Measurements from ENCODE around the gene DENND5A.
"Not testable (repeated sequence)": the region's sequence is repeated elsewhere in the genome, so short reads cannot be mapped to it uniquely, and the experiment has no call there.

Gene DENND5A

GRCh38 chr11:9264316-9265210, 587 bp downstream of the DENND5A start:
- TF ChIP-seq CTCF (IDR thresholded peaks at IDR 0.05; ENCODE audit: low read depth, low read length, poor library complexity, severe bottlenecking): no peak
- 0 out of 2 replicates have a peak, but pooled peaks have one; percentile 35 for TF ChIP-seq EZH2phosphoT487 (IDR thresholded peaks at IDR 0.05; ENCODE audit: borderline replicate concordance, low read length)
- Histone ChIP-seq H3K9me3 (ENCODE audit: control insufficient read depth, insufficient read depth, low read length) (no peaks in the 10 kb centered on the region), H3K4me3 (ENCODE audit: low read length) (peak overlapping the region; percentile 77), H3K27me3 (ENCODE audit: control insufficient read depth, low read length) (peaks cover 36% of the 10 kb centered on the region), H3K4me2 (ENCODE audit: low read length) (peak overlapping the region; percentile 67), H3F3A (ENCODE audit: control insufficient read depth, insufficient read depth) (peaks cover 9% of the 10 kb centered on the region), H3K9me2 (replicated peaks; ENCODE audit: control insufficient read depth, low read length) (no peaks in the 10 kb centered on the region), H3K4me1 (ENCODE audit: control insufficient read depth, low read length) (peaks cover 42% of the 10 kb centered on the region), H3K79me2 (ENCODE audit: control insufficient read depth, low read length) (peaks cover 9% of the 10 kb centered on the region), H3K27ac (ENCODE audit: low read depth, low read length) (no peak overlapping the region), H3K36me3 (ENCODE audit: control insufficient read depth, low read length) (no peaks in the 10 kb centered on the region), H4K20me1 (ENCODE audit: control insufficient read depth, insufficient read depth, low read depth, low read length) (0 out of 2 replicates have a peak, but pooled peaks cover 4% of the 10 kb centered on the region)

- H3K4me1 ChIP-seq (ENCODE audit: control insufficient read depth, low read length): peaks cover 42% of the 10 kb centered on the region
- H3K79me2 ChIP-seq (ENCODE audit: control insufficient read depth, low read length): peaks cover 12% of the 10 kb centered on the region
These were observed 1.3 kb downstream of the DENND5A start for GRCh38 chr11:9263840-9264315.

GRCh38 chr11:9260838-9261146, 4.4 kb downstream of the DENND5A start:
- not testable (repeated sequence) for H3K9me3 ChIP-seq (ENCODE audit: control insufficient read depth, insufficient read depth, low read length); H3K27ac ChIP-seq (ENCODE audit: low read depth, low read length); H3K9me2 ChIP-seq (replicated peaks; ENCODE audit: control insufficient read depth, low read length); H3K36me3 ChIP-seq (ENCODE audit: control insufficient read depth, low read length); H4K20me1 ChIP-seq (ENCODE audit: control insufficient read depth, insufficient read depth, low read depth, low read length); H3F3A ChIP-seq (ENCODE audit: control insufficient read depth, insufficient read depth)
- H3K27me3 ChIP-seq (ENCODE audit: control insufficient read depth, low read length): peaks cover 17% of the 10 kb centered on the region
- H3K79me2 ChIP-seq (ENCODE audit: control insufficient read depth, low read length): peaks cover 12% of the 10 kb centered on the region
- H3K4me1 ChIP-seq (ENCODE audit: control insufficient read depth, low read length): peaks cover 42% of the 10 kb centered on the region
- peak overlapping the region; percentile 20; the same call in 1 of the 2 replicates for H3K4me3 ChIP-seq (ENCODE audit: low read length)
- peak overlapping the region; percentile 60 for H3K4me2 ChIP-seq (ENCODE audit: low read length)

More at GRCh38 chr11:9263840-9264315, 1.3 kb downstream of the DENND5A start:
- Histone ChIP-seq H3K4me3 (ENCODE audit: low read length) (peak overlapping the region; percentile 77), H3K9me2 (replicated peaks; ENCODE audit: control insufficient read depth, low read length) (no peaks in the 10 kb centered on the region), H3K27me3 (ENCODE audit: control insufficient read depth, low read length) (peaks cover 34% of the 10 kb centered on the region), H3K27ac (ENCODE audit: low read depth, low read length) (no peak overlapping the region), H3F3A (ENCODE audit: control insufficient read depth, insufficient read depth) (peaks cover 9% of the 10 kb centered on the region), H3K36me3 (ENCODE audit: control insufficient read depth, low read length) (no peaks in the 10 kb centered on the region), H3K9me3 (ENCODE audit: control insufficient read depth, insufficient read depth, low read length) (no peaks in the 10 kb centered on the region), H3K4me2 (ENCODE audit: low read length) (peak overlapping the region; percentile 55), H4K20me1 (ENCODE audit: control insufficient read depth, insufficient read depth, low read depth, low read length) (0 out of 2 replicates have a peak, but pooled peaks cover 4% of the 10 kb centered on the region)
- TF ChIP-seq EZH2phosphoT487 (IDR thresholded peaks at IDR 0.05; ENCODE audit: borderline replicate concordance, low read length): 0 out of 2 replicates have a peak, but pooled peaks have one; percentile 3
- TF ChIP-seq CTCF (IDR thresholded peaks at IDR 0.05; ENCODE audit: low read depth, low read length, poor library complexity, severe bottlenecking): no peak

Measured in DOHH2 (cell line).